Measurements from ENCODE around the gene IGFN1.

Gene IGFN1

DNA sequence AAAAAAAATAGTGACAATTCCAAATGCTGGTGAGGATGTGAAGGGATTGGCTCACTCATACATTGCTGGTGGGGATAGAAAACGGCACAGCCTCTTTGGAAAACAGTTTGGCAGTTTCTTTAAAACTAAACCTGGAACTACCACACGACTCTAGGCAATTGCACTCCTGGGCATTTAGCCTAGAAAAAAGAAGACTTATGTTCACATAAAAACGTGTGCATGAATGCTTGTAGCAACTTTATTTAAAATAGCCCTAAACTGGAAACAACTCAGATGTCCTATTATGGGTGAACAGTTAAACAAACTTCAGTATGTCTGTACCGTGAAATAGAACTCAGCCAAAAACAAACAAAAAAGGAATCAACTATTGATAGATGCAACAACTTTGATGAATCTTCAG is 26.9 kb upstream of the IGFN1 start:
- no peak for DNase-seq

DNA sequence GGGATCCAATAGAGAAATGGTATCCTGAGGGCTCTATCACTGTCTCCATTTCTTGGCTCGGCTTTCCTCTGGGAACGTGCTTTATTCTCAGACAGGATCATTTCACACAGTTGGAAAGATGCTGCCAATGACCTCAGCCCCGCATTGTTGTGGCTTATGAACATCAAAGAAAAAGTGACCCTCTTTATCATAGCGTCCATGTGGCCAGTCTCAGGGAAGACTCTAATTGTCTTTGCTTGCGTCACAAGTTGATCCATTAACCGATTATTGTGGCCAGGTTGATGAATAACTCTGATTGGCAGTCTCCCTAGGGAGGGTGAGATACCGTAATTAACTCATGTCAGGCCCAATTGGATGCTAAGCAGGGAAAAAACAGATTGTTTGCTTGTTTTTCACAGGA is 26.0 kb upstream of the IGFN1 start:
- DNase-seq, result no peak

DNA sequence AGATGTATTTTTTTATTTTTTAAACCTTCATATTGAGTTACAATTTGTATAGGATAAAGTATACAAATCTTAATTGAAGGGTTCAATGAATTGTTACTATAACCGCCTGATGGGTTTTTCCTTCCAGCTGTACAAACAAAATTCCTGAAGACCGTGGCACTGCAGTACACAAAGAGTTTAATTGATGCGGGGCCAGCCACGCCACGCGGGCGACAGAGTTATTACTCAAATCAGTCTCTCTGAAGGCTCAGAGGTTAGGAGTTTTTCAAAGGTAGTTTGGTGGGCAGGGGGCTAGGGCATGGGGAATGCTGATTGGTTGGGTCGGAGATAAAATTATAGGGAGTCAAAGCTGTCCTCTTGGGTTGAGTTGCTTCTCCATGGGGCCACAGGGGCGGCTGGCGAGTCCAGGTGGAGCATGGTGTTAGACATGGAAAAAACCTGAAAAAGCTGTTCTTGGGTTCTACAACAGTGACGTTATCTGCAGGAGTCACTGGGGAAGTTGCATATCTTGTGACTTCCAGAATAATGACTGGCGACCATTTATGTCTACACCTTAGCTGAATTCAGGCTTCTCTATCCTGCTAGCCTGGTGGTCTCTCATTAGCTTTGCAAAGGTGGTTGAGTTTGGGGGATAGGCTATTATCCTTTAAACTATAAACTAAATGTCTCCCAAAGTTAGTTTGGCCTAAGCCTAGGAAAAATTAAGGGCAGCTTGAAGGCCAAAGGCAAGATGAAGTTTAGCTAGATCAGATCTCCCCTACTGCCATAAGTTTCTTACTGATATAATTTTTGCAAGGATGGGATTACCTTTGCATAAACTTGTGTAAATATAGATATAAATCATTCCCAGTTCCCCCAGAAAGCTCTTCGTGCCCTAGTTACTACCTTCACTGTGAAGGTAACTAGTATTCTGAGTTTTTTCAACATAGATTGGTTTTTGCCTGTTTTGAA is 23.3 kb upstream of the IGFN1 start:
- no peak for DNase-seq

DNA sequence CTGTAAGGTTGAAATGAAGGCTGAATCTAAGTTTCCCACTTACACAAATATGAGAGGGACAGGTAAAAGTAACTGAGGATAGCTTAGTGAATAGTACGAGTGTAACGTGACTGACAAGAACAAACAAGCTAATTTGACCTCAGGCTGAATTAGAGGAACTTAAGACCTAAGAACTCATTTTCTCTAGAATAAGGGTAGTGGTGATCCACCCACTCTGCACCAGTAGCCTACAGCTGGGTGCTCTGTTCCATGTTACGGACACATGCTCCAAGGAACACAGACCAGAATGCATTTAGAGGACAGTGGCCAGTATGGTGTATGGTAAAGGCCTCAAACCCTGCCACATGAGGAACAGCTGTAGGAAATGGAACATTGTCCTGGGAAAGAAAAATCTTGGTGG is 21.4 kb upstream of the IGFN1 start:
- no peak for DNase-seq

DNA sequence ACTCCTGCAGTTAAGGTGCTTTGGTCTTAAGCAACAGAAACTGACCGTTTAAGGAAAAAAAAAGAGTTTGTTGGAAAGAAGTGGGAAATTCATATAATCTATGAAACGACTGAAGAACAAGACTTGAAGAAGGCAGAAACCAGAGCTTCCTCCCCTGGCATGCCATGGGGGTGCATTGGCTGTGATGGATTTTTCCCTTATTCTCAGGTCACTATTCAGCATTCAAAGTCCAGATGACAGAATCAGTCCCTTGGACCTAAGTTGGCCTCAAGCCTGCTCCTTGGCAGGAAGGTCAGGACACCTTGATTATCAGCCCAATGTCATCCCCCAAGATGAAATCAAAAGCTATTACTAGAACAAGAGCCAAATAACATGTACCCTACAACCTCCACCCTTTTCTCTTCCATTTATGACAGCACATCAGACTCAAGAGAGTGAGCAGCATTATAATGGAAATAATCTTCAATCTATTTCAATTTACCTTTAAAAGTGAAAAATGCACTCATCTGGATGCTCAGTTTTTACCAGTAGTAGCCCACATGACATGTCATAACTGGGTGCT is 20.6 kb upstream of the IGFN1 start:
- no peak for DNase-seq

DNA sequence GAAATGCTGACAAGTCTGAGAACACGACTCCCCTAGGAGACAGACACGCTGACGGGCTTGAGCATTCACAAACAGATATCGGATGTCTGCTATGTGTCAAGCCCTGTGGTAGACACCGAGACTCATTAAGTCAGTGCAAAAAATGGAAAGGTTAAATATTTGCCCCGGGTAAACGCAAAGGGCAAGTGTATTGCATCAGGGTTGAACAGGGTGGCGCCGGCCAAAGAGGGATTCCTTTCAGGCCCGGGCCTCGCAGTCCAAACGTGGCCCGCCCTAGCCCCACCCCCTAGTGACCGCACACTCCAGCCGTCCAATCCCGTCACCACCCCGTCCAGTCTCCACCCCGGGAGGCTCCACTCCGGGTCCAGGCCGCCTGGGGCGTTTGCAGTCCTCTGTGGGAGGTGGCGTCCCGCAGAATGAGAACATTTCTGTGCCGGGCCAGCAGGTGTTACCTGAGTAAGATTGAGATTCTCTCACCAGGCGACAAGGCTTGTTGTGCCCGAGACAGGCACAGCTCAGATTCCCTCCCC is 20.0 kb upstream of the IGFN1 start:
- peak; percentile 27 for DNase-seq

DNA sequence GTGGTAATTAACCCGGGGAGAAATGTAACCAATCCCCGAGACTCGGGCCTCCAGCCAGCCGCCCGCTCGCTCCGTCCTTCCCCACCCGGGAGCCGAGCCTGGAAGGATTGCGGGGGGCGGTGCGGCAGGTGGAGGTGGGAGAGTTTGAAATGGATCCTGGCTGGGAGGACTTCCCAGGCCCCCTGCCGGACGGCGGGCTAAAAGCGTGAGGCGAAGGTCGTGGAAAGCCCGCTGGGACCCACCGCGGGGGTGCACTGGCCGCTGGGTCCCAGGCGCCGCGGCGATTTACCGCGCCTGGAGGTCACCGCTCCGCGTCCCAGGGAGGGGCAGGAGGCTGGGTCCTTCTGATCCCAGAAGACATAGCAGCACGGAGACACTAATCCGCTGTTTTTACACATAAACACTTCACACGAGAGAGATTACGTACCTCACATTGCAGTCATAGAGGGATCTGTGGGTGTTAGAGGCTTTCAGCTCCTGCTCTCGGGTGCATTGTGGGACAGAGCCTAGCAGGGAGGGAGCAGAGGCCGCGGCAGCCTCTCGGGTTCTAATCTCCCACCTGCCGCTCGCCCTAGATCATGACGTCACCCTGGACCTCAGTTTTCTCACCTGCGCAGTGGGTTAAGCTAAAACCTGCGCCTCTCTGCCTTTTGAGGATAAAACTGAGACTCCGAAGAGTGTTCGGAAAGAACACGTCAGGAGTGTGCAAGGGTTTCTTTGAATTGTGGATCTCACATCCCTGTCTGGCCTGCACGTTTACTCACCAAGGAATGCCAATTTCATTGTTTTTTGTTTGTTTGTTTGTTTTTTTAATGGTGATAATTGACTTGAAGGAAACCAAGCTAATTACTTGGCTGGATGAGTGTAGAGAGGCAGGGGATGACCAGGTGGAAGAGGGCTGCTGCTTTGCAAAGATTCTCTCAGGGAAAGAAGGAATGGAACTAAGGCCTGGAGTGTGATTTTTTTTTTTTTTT is 19.3 kb upstream of the IGFN1 start:
- DNase-seq, result no peak

DNA sequence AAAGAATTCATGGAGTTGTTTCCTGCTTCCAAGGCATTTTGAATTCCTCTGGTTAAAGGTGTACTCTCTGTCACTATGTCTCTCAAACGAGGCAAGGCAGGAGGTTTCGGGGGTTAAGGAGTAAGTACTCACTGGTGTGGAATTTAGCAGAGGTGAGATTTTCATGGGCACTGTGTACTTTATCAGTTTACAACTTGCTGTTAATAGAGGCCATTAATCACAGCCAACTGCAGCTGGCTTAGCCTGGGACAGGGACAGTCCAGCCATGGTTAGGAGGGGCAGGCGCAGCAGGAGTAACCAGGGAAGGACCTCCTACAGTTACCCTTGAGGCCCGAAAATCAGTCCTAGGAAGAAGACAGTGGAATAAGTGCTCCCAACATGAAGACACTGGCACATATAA is 18.3 kb upstream of the IGFN1 start:
- DNase-seq, result no peak

DNA sequence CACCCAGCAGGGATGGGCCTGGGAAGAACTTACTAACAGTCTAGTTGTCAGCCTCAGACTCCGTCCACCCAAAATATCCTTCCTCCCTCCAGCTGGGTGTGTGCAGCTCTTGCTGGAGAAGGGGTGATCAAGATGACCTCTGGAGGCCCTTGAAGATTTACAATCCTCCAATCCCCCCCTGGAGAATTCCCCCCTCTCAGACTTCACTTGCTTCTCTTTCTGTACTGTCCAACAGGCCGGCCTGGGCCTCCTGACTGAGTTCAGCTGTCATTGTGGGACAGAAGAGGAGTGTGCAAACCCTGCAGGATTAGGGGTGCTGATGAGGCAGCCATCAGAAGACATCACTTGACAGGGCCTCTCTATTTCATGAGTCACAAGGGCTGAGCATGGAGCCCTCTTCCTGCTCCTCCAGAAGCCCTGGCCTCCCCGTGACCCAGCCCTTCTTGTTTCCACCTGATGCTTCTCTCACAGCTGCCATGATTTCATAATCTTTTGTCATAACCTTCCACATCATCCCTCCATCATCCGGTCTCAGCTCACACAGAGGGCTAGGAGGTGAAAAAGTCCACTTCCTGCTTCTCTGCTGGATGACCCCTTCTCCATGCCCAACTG is 17.5 kb upstream of the IGFN1 start:
- DNase-seq, result no peak

DNA sequence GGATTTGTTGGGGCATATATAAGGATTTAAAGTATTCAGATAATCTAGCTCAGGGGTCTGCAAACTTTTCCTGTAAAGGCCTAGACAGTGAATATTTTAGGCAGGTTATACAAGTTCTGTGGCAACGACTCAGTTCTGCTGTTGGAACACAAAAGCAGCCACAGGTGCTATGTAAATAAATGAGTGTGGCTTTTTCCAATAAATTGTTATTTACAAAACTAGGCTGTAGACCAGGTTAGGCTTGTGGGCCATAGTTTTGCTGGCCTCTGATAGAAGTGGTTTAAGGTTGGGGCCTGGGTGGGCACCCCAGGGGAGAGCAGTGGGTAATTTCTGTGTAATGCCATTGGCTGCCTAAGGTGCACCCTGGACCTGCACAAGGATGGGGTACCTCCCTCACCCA is 16.9 kb upstream of the IGFN1 start:
- no peak for DNase-seq

DNA sequence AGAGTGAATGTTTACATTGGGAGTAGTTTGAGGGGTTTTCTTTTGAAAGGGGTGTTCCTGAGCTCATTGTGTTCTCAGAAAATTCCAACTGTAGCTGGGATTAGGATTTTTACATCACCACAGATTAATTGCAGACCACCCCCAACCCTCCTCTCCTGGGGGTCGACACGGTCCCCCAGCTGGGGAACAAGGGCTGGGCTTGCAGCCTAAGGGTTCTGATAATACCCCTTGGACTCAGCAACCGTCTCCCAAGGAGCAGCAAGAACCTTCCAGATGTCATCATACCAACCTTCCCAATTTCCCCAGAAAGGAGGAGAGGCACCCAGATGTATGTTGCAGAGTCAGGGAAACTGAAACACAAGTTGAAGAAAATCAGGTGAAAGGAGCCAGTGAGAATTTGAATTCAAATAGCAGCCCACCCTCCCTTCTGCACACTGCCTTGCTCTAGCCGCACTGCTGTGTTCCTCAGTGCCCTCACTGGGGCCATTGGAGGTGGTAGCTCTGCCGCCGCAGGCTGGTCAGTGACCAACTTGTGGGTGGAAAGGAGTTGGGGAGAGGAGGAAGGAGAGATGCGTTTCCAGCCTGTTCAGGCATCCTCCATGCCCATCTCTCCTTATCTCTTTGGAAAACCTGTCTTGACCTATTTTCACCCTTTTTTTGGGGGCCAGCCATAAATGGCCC is 14.7 kb upstream of the IGFN1 start:
- DNase-seq, result no peak

DNA sequence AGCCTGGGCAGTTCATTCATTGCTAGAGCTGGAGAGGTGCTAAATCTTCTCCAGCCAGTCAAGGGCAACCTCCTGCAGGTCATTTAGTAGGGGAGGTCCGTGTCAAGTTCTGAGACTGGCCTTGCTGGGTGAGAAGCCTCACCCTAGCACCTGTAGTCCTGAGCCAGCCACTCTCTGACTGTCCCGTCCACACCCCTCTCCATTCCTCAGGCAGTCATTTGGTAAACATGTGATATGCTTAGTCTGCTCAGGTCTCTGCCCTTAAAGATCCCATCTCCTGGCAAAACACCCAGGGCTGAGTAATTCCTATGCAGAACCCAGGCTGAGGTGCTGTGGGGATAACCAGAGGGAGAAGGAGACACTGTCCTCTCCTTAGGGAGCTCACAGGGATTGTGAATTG is 13.7 kb upstream of the IGFN1 start:
- DNase-seq, result no peak

DNA sequence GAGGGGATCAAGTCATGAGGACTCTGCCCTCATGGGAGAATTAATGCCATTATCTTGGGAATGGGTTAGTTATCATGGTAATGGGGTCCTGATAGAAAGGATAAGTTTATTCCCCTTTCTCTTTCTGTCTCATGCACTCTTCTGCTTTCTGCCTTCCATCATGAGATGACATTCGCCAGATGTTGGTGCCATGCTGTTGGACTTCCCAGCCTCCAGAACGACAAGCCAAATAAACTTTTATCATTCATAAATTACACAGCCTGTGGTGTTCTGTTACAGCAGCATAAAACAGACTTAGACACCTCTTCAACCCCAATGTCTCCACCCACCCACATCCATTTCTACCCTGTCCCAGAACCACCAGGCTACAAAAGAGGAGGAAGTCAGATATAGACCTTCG is 11.9 kb upstream of the IGFN1 start:
- DNase-seq, result no peak

DNA sequence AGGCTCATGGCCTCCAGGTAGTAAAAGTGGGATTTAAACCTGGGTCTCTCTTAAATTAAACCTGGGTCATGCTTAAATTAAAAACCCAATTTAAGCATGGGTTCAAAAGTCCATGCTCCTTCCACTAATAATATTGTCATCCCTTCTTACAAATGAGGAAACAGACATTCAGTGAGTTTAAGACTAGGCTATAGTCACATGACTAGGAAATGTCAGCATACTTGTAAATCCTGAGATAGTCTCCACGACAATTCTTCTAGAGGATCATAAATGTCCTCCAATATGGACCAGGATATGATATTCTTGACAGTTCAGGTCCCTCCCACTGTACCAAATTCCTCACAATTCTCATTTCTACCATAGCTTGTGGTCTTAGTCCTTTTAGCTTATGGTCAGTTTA is 10.5 kb upstream of the IGFN1 start:
- no peak for DNase-seq

DNA sequence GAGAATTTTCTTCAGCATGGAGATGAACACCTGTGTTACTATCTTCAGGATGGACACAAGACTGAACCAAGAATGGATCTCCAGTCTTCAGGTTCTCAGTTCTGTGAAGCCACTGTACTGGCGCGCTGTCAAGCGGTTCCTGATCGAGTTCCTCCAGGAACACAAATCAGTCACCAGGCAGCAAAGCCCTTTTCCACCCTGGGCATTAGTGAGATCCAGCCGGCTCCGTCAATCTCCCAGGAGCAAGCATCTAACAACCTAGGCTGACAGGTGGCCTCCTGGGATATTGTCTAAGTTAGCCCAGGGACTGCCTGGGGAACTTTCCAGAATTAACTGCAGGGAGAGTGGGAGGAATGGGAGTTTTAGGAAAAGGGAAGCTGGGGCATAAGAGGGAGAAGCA is 9.7 kb upstream of the IGFN1 start:
- DNase-seq, result no peak

DNA sequence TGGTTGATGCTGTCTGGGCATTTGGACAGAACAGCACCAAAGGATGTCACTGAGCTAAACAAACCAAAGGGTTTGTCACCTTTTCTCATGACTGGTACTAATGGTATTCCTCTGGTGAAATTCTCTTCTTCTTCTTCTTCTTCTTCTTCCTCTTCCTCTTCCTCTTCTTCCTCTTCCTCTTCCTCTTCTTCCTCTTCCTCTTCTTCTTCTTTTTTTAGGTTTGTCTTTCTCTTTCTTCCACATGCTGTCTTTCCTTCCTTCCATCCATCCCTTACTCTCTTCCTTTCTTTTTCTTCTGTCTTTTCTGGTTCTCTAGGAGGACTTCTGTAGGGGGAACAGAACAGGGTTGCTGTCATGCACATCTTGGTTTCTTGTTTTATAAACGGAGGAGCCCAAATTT is 9.3 kb upstream of the IGFN1 start:
- no peak for DNase-seq

DNA sequence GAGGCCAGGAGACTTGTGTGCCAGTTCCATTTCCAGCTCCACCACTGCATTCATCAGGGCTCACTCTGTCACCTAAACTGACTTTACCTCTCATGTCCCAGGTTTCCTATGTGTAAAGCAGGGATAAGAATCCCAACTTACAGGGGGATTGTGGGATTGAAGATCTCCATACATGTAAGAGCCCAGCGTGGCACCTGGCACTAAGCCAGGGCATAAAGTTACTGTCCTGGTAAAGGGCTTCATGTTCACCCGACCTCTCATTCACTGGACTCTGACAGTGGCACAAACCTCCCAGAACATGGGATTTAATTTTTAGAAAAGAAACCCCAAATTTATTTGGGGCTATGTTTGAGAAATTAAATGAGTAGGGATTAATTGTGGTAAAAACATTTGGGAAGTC is 8.9 kb upstream of the IGFN1 start:
- no peak for DNase-seq

DNA sequence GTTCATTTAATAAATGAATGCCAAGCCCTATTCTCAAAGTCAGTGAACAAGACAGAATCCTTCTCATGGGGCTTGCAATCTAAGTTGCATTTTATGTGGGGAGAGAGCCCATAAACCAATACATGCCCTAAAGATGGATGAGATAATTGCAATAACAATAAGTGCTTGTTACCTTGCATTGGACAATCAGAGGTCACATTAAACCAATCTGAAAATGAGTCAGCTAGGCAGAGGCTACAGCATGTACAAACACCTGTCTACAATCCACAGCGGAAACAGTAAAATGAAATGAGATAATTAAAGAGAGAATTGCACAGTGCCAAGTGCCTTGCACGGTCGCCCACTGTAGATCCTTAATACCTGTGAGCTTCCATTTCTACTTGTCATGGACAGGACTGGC is 7.4 kb upstream of the IGFN1 start:
- DNase-seq, result no peak

DNA sequence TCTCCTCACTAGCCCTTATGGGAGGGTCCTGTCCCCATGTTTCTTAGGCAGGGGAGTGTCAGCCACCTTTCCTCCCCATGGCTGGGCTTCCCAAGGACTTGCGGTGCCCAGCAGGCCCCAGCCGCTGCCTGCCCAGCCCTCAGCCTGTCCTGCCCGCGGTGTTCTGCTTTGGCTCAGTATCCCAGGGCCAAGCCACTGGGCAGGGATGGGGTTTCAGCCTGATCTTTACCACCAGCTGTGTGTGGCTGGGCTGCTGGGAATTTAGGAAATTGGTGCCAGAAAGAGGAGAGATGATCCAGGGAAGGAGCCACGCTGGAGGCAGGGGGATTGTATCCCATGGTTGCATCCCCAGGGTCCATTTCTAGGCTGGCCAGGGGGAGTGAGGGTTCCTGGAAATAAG is 6.9 kb upstream of the IGFN1 start:
- no peak for DNase-seq

DNA sequence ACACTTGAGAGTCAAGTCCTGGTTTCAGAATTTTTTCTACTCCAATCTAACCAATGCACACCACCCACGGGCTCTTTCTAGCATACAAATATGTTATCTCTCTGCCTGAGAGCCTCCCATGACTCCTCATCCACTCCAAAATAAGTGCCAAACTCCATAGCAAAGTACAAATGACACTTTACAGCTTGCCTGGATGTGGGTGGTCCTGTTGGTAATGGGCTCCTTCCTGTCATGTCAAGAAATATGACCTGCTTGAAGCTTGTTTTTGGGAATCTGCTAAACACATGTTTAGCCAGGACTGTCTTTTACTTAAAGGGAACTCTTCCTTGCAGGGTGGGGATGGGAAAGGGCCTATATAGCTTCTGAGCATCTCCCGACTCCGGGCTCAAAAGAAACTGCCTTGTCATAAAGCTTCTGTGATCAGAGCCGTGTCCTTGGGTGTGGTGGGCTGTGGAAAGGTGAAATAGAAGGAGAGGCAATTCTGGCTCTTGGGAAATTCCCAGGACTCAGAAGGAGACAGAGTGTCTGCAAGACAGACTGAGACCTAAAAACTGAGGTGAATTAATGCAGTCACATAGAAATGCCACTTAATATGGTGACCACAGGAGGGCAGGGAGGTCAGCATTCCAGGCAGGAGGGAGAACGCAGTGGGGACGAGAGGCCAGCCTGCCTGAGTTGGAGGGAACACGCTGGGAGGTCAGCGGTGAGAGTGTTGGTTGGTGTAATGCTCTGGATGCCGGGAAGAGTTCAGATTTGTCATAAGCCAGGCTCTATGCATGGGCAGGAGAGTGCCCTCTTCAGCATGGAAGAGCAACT is 6.1 kb upstream of the IGFN1 start:
- no peak for DNase-seq

DNA sequence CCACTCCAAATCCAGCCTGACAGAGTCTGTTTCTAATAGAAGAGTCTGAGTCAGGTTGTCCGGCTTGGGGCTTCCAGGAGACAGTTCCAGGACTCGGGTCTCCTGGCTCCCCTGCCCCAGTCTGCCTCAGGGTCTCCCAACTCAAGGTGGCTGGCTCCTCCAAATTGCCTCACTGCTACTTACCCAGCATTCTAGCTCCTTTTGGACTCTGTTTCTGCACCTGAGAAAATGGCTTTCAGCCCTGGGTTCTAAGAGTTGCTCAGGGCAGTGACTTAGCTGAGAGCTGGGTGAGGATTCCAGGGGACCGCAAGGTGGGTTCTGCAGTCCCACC is 5.5 kb upstream of the IGFN1 start:
- no peak for DNase-seq
